HepG2 (cell line): ENCODE data around the gene COG1. TPM values are rescaled to one million over a fixed set of nuclear protein-coding genes. Genes with fewer than 3 reads are reported as not detected.
A peak's percentile ranks its signal among the peaks of the same experiment; 100 is the strongest.

ENCODE experiments used
- ARNTL ChIP-seq: sonication (generic); formaldehyde crosslinking; IDR thresholded peaks from 2 replicates; pipeline ENCODE4 v1.4.0; 2020; ENCODE audit warnings: mild to moderate bottlenecking, missing genetic modification reagents
- ELF4 ChIP-seq: sonication (generic); formaldehyde crosslinking; IDR thresholded peaks from 2 replicates; pipeline ENCODE4 v1.5.0; 2020; ENCODE audit warnings: missing genetic modification reagents, mild to moderate bottlenecking, moderate library complexity, borderline replicate concordance
- HOXA7 ChIP-seq: sonication (generic); formaldehyde crosslinking; IDR thresholded peaks from 2 replicates; pipeline ENCODE4 v1.8.1; 2022; ENCODE audit warnings: mild to moderate bottlenecking, missing genetic modification reagents, moderate library complexity
- KAT7 ChIP-seq: IDR thresholded peaks from 2 replicates; pipeline ENCODE4 v1.6.1; 2018; ENCODE audit warnings: borderline replicate concordance, missing compliant biosample characterization
- MLLT10 ChIP-seq: sonication (generic); formaldehyde crosslinking; IDR thresholded peaks from 2 replicates; pipeline ENCODE4 v1.4.0; 2020; ENCODE audit warnings: missing genetic modification reagents
- NR2F1 ChIP-seq, 2 experiments: fragments of 450-650 bp in 1 of 2; formaldehyde crosslinking in 1 of 2; IDR thresholded peaks; 2 replicates each; pipeline versions ENCODE4 v1.5.0 to v1.6.1; 2016 to 2020; ENCODE audit warnings: mild to moderate bottlenecking in 1 of 2, missing compliant biosample characterization in 1 of 2, missing genetic modification reagents in 1 of 2, moderate library complexity in 1 of 2
- RAD51 ChIP-seq: fragments of 450-650 bp; IDR thresholded peaks from 2 replicates; pipeline ENCODE4 v1.6.1; 2016; ENCODE audit warnings: borderline replicate concordance
- RBM22 ChIP-seq: fragments of 200-400 bp; formaldehyde crosslinking; optimal IDR thresholded peaks from 2 replicates; pipeline ENCODE3; 2017; ENCODE audit warnings: mild to moderate bottlenecking, low read length, moderate library complexity
- RFX3 ChIP-seq: IDR thresholded peaks from 2 replicates; pipeline ENCODE4 v1.6.1; 2016; ENCODE audit warnings: missing biosample characterization, missing genetic modification reagents
- SMAD1 ChIP-seq: sonication (generic); formaldehyde crosslinking; IDR thresholded peaks from 2 replicates; pipeline ENCODE4 v1.4.0; 2020; ENCODE audit warnings: missing genetic modification reagents, low read depth, mild to moderate bottlenecking, borderline replicate concordance
- STAT5B ChIP-seq: sonication (generic); formaldehyde crosslinking; IDR thresholded peaks from 2 replicates; pipeline ENCODE4 v1.4.0; 2020; ENCODE audit warnings: missing genetic modification reagents
- TBP ChIP-seq: sonication (generic); formaldehyde crosslinking; IDR thresholded peaks from 2 replicates; pipeline ENCODE4 v1.5.0; 2020; ENCODE audit warnings: missing genetic modification reagents
- ZNF136 ChIP-seq: sonication (generic); formaldehyde crosslinking; IDR thresholded peaks from 2 replicates; pipeline ENCODE4 v1.8.1; 2022; ENCODE audit warnings: low read depth, mild to moderate bottlenecking, moderate library complexity, missing genetic modification reagents
- ZNF33A ChIP-seq: sonication (generic); formaldehyde crosslinking; IDR thresholded peaks from 2 replicates; pipeline ENCODE4 v1.5.1; 2020; ENCODE audit warnings: missing genetic modification reagents, mild to moderate bottlenecking, moderate library complexity, borderline replicate concordance
- ZNF383 ChIP-seq: sonication (generic); formaldehyde crosslinking; IDR thresholded peaks from 2 replicates; pipeline ENCODE4 v1.4.0; 2020; ENCODE audit warnings: missing genetic modification reagents, mild to moderate bottlenecking, borderline replicate concordance
- ZNF589 ChIP-seq: sonication (generic); formaldehyde crosslinking; conservative IDR thresholded peaks from 2 replicates; pipeline ENCODE4 v1.8.0; 2022; ENCODE audit warnings: mild to moderate bottlenecking, moderate library complexity, missing genetic modification reagents
- ZNF652 ChIP-seq: IDR thresholded peaks from 2 replicates; pipeline ENCODE4 v1.6.1; 2016; ENCODE audit warnings: low read depth, borderline replicate concordance
- ZNF781 ChIP-seq: sonication (generic); formaldehyde crosslinking; IDR thresholded peaks from 2 replicates; pipeline ENCODE4 v1.5.1; 2020; ENCODE audit warnings: borderline replicate concordance, mild to moderate bottlenecking, missing genetic modification reagents; ENCODE audit errors: not compliant biosample characterization
- ZNF83 ChIP-seq: sonication (generic); formaldehyde crosslinking; IDR thresholded peaks from 2 replicates; pipeline ENCODE4 v1.4.0; 2020; ENCODE audit warnings: missing genetic modification reagents, mild to moderate bottlenecking, borderline replicate concordance
- polyA plus RNA-seq, 8 experiments: library from polyadenylated mRNA; depleted of rRNA in 3 of 8; stranded (reverse) in 7 of 8; unstranded in 1 of 8; fragments of >200 nt; fragmentation: Illumina TruSeq in 4 of 8; extraction: Trizol in 4 of 8; gene quantifications; 2 replicates each; pipeline versions ENCODE4 v1.2.1 to v1.2.3, GENCODE V29; 2011 to 2016; ENCODE audit warnings: low read depth in 4 of 8, missing spikeins in 1 of 8, mixed read lengths in 1 of 8; ENCODE audit not compliant: insufficient read depth in 1 of 8
- total RNA-seq, 5 experiments: library from RNA; depleted of rRNA; stranded (reverse); fragments of >200 nt; fragmentation: Illumina TruSeq; extraction: Trizol; gene quantifications; 2 replicates each; pipeline ENCODE4 v1.2.3, GENCODE V29; 2016; ENCODE audit warnings: low read depth in 1 of 5
- TF ChIP-seq, protein P1 (sequence below): sonication (generic); formaldehyde crosslinking; IDR thresholded peaks from 2 replicates; pipeline ENCODE4 v1.8.1; 2022; ENCODE audit warnings: low read depth, mild to moderate bottlenecking, missing genetic modification reagents
- TF ChIP-seq, protein P2 (sequence below): sonication (generic); formaldehyde crosslinking; IDR thresholded peaks from 2 replicates; pipeline ENCODE4; 2020; ENCODE audit warnings: missing genetic modification reagents, mild to moderate bottlenecking, borderline replicate concordance
- TF ChIP-seq, protein P3 (sequence below): sonication (generic); formaldehyde crosslinking; IDR thresholded peaks from 2 replicates; pipeline ENCODE4 v1.5.0; 2020; ENCODE audit warnings: missing genetic modification reagents

The COG1 gene
- total and polyA plus RNA-seq, 2 of the 13 experiments (the other 11 are each of a cell fraction or from before 2014, with no cell fraction given), result 36.6 to 39.7 TPM

DNA sequence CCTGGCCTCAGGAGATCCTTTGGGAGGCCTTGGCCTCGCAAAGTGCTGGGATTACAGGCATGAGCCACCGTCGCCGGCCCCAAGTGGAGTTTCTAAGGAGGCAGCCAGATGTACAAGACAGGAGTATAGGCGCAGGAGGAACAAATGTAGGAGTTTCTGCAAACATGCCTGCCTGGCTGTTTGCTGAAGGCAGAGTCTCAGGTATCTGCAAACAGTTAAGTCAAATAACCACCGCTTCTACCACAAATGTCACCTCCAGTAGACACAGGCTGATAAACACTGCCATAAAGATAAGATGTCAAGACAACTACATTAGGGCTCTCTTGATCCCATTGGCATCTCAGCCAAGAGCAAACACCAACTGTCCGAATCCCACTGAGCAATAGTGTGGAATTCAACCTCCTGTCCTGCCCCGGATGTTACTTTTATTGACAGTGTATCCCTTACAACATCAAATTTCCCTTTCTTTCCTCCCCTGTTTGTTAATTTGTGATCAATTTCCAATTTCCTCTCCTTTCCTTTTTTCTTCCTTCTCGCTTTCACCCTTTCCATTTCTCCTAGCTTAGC lies 5.6 kb upstream of the COG1 start (continued):
- TF ChIP-seq, protein P1, sequence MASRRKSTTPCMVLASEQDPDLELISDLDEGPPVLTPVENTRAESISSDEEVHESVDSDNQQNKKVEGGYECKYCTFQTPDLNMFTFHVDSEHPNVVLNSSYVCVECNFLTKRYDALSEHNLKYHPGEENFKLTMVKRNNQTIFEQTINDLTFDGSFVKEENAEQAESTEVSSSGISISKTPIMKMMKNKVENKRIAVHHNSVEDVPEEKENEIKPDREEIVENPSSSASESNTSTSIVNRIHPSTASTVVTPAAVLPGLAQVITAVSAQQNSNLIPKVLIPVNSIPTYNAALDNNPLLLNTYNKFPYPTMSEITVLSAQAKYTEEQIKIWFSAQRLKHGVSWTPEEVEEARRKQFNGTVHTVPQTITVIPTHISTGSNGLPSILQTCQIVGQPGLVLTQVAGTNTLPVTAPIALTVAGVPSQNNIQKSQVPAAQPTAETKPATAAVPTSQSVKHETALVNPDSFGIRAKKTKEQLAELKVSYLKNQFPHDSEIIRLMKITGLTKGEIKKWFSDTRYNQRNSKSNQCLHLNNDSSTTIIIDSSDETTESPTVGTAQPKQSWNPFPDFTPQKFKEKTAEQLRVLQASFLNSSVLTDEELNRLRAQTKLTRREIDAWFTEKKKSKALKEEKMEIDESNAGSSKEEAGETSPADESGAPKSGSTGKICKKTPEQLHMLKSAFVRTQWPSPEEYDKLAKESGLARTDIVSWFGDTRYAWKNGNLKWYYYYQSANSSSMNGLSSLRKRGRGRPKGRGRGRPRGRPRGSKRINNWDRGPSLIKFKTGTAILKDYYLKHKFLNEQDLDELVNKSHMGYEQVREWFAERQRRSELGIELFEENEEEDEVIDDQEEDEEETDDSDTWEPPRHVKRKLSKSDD (CRISPR knock-in tag), result peak; percentile 67; the same call in 1 of the 2 replicates
- TF ChIP-seq SMAD1 (CRISPR knock-in tag) (no peak), MLLT10 (CRISPR knock-in tag) (no peak), RAD51 (no peak), TBP (CRISPR knock-in tag) (no peak), ELF4 (CRISPR knock-in tag) (0 out of 2 replicates have a peak, but pooled peaks have one; percentile 43), RFX3 (CRISPR knock-in tag) (no peak), STAT5B (CRISPR knock-in tag) (no peak; the same call in 1 of the 2 replicates), KAT7 (CRISPR knock-in tag) (peak; percentile 47; the same call in 1 of the 2 replicates), ZNF33A (CRISPR knock-in tag) (no peak), ZNF136 (CRISPR knock-in tag) (0 out of 2 replicates have a peak, but pooled peaks have one; percentile 29), ZNF781 (CRISPR knock-in tag) (peak; percentile 57), ARNTL (CRISPR knock-in tag) (peak; percentile 81), RBM22 (peak; percentile 72), ZNF652 (CRISPR knock-in tag) (peak; percentile 80; the same call in 1 of the 2 replicates), ZNF83 (no peak), ZNF383 (CRISPR knock-in tag) (no peak), HOXA7 (CRISPR knock-in tag) (no peak), NR2F1 (CRISPR knock-in tag; IDR thresholded peaks at IDR 0.05) (peak in 1 of 2 experiments; percentile 46; a peak in 2 of 4 replicates), ZNF589 (0 out of 2 replicates have a peak, but pooled peaks have one; percentile 38)
- TF ChIP-seq, protein P2, sequence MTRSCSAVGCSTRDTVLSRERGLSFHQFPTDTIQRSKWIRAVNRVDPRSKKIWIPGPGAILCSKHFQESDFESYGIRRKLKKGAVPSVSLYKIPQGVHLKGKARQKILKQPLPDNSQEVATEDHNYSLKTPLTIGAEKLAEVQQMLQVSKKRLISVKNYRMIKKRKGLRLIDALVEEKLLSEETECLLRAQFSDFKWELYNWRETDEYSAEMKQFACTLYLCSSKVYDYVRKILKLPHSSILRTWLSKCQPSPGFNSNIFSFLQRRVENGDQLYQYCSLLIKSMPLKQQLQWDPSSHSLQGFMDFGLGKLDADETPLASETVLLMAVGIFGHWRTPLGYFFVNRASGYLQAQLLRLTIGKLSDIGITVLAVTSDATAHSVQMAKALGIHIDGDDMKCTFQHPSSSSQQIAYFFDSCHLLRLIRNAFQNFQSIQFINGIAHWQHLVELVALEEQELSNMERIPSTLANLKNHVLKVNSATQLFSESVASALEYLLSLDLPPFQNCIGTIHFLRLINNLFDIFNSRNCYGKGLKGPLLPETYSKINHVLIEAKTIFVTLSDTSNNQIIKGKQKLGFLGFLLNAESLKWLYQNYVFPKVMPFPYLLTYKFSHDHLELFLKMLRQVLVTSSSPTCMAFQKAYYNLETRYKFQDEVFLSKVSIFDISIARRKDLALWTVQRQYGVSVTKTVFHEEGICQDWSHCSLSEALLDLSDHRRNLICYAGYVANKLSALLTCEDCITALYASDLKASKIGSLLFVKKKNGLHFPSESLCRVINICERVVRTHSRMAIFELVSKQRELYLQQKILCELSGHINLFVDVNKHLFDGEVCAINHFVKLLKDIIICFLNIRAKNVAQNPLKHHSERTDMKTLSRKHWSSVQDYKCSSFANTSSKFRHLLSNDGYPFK, result no peak
- TF ChIP-seq, protein P3, sequence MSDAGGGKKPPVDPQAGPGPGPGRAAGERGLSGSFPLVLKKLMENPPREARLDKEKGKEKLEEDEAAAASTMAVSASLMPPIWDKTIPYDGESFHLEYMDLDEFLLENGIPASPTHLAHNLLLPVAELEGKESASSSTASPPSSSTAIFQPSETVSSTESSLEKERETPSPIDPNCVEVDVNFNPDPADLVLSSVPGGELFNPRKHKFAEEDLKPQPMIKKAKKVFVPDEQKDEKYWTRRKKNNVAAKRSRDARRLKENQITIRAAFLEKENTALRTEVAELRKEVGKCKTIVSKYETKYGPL (CRISPR knock-in tag), result no peak; the same call in 1 of the 2 replicates
